Stimulated activated naive B cell treated with anti-CD40 and anti-IgM and Interleukin-4, amounts not matched to agents 10 μg/mL and 1 μg/mL and 100 μg/mL, for 72 hours (primary cell): ENCODE results near the gene HEPACAM.

Source experiments
- ATAC-seq, 2 donors: fragments of 150-1000 bp; cut with Tn5 transposase; replicated peaks; 2 replicates each; pipeline ENCODE4 v1.10.0; 2021; ENCODE audit warnings: moderate library complexity in 1 of 2
- DNase-seq: peaks from one replicate; pipeline ENCODE4 v3.0.0; 2021
- H3K27ac Mint-ChIP-seq: one replicate; pipeline ENCODE4 v1.8.0; 2022; ENCODE audit warnings: mild to moderate bottlenecking, mixed read lengths
- H3K27me3 Mint-ChIP-seq, 2 donors: one replicate each; pipeline ENCODE4 v1.8.0; 2022; ENCODE audit warnings: mixed read lengths in 2 of 2
- H3K36me3 Mint-ChIP-seq, 2 donors: one replicate each; pipeline ENCODE4 v1.8.0; 2022; ENCODE audit warnings: mixed read lengths in 2 of 2, mild to moderate bottlenecking in 1 of 2
- H3K4me1 Mint-ChIP-seq, 2 donors: one replicate each; pipeline ENCODE4 v1.8.0; 2022; ENCODE audit warnings: mixed read lengths in 2 of 2, mild to moderate bottlenecking in 1 of 2
- H3K4me3 Mint-ChIP-seq, 2 donors: one replicate each; pipeline ENCODE4 v1.8.0; 2022; ENCODE audit warnings: mild to moderate bottlenecking in 2 of 2, mixed read lengths in 2 of 2, moderate library complexity in 1 of 2
- H3K9me3 Mint-ChIP-seq, 2 donors: one replicate each; pipeline ENCODE4 v1.8.0; 2022; ENCODE audit warnings: mixed read lengths in 2 of 2, mild to moderate bottlenecking in 1 of 2

The HEPACAM gene

GRCh38 chr11:124891373-124891861 lies 44.4 kb downstream of the HEPACAM start:
- H3K4me3 Mint-ChIP-seq, result no peak overlapping the region
- no peaks in the 10 kb centered on the region for H3K9me3 Mint-ChIP-seq
- peaks cover 25 to 30% of the 10 kb centered on the region in 2 donors for H3K27me3 Mint-ChIP-seq
- no peak for DNase-seq
- no peaks in the 10 kb centered on the region for H3K4me1 Mint-ChIP-seq
- H3K36me3 Mint-ChIP-seq, result no peaks in the 10 kb centered on the region
- ATAC-seq, result no peak
- no peak overlapping the region for H3K27ac Mint-ChIP-seq

- H3K27ac Mint-ChIP-seq, result no peak overlapping the region
- H3K36me3 Mint-ChIP-seq, result no peaks in the 10 kb centered on the region
- H3K27me3 Mint-ChIP-seq, result peaks cover 23 to 28% of the 10 kb centered on the region in 2 donors
- H3K9me3 Mint-ChIP-seq, result no peaks in the 10 kb centered on the region
- DNase-seq, result no peak
- H3K4me1 Mint-ChIP-seq, result no peaks in the 10 kb centered on the region
- H3K4me3 Mint-ChIP-seq, result no peak overlapping the region
- ATAC-seq, result no peak
These were observed 45.0 kb downstream of the HEPACAM start for GRCh38 chr11:124890683-124891372.

- H3K4me3 Mint-ChIP-seq, result no peak overlapping the region
- no peaks in the 10 kb centered on the region for H3K9me3 Mint-ChIP-seq
- H3K27me3 Mint-ChIP-seq, result peaks cover 28 to 34% of the 10 kb centered on the region in 2 donors
- no peak overlapping the region for H3K27ac Mint-ChIP-seq
- H3K36me3 Mint-ChIP-seq, result no peaks in the 10 kb centered on the region
- DNase-seq, result no peak
- H3K4me1 Mint-ChIP-seq, result no peaks in the 10 kb centered on the region
- ATAC-seq, result no peak
These were observed 45.7 kb downstream of the HEPACAM start for GRCh38 chr11:124890151-124890550.

- Mint-ChIP-seq H3K4me1 (no peaks in the 10 kb centered on the region), H3K4me3 (no peak overlapping the region), H3K36me3 (no peaks in the 10 kb centered on the region), H3K9me3 (no peaks in the 10 kb centered on the region), H3K27me3 (peaks cover 25 to 37% of the 10 kb centered on the region in 2 donors), H3K27ac (no peak overlapping the region)
- ATAC-seq, result no peak
- DNase-seq, result no peak
These were observed 46.4 kb downstream of the HEPACAM start for GRCh38 chr11:124889191-124890091.

- Mint-ChIP-seq H3K4me1 (no peaks in the 10 kb centered on the region), H3K4me3 (no peak overlapping the region), H3K27me3 (peaks cover 32 to 44% of the 10 kb centered on the region in 2 donors), H3K9me3 (no peaks in the 10 kb centered on the region), H3K27ac (no peak overlapping the region), H3K36me3 (no peaks in the 10 kb centered on the region)
- ATAC-seq, result no peak
- DNase-seq, result no peak
These were observed 48.2 kb downstream of the HEPACAM start for GRCh38 chr11:124887667-124888013.

- H3K4me1 Mint-ChIP-seq, result no peaks in the 10 kb centered on the region
- ATAC-seq, result no peak
These were observed 48.7 kb downstream of the HEPACAM start for GRCh38 chr11:124886978-124887666.

GRCh38 chr11:124886476-124886875 lies 49.4 kb downstream of the HEPACAM start:
- H3K36me3 Mint-ChIP-seq, result no peaks in the 10 kb centered on the region
- no peak for ATAC-seq
- peaks cover 32 to 36% of the 10 kb centered on the region in 2 donors for H3K27me3 Mint-ChIP-seq
- H3K4me3 Mint-ChIP-seq, result no peak overlapping the region
- H3K27ac Mint-ChIP-seq, result no peak overlapping the region
- DNase-seq, result no peak
- H3K9me3 Mint-ChIP-seq, result no peaks in the 10 kb centered on the region
- no peaks in the 10 kb centered on the region for H3K4me1 Mint-ChIP-seq

More at GRCh38 chr11:124886978-124887666, 48.7 kb downstream of the HEPACAM start:
- H3K4me3 Mint-ChIP-seq, result no peak overlapping the region
- no peaks in the 10 kb centered on the region for H3K36me3 Mint-ChIP-seq
- no peak overlapping the region for H3K27ac Mint-ChIP-seq
- no peaks in the 10 kb centered on the region for H3K9me3 Mint-ChIP-seq
- DNase-seq, result no peak
- peaks cover 32 to 39% of the 10 kb centered on the region in 2 donors for H3K27me3 Mint-ChIP-seq

- H3K27ac Mint-ChIP-seq, result no peak overlapping the region
- H3K9me3 Mint-ChIP-seq, result no peaks in the 10 kb centered on the region
- H3K27me3 Mint-ChIP-seq, result peaks cover 42 to 44% of the 10 kb centered on the region in 2 donors
- no peak for ATAC-seq
- H3K36me3 Mint-ChIP-seq, result no peaks in the 10 kb centered on the region
- H3K4me1 Mint-ChIP-seq, result no peaks in the 10 kb centered on the region
- H3K4me3 Mint-ChIP-seq, result no peak overlapping the region
- DNase-seq, result no peak
These were observed 50.9 kb downstream of the HEPACAM start for GRCh38 chr11:124884869-124885479.

- Mint-ChIP-seq H3K27ac (no peak overlapping the region), H3K36me3 (no peaks in the 10 kb centered on the region), H3K4me1 (no peaks in the 10 kb centered on the region), H3K9me3 (no peaks in the 10 kb centered on the region), H3K27me3 (peaks cover 42 to 48% of the 10 kb centered on the region in 2 donors), H3K4me3 (no peak overlapping the region)
- ATAC-seq (no peak), DNase-seq (no peak)
These were observed 51.5 kb downstream of the HEPACAM start for GRCh38 chr11:124884340-124884739.

GRCh38 chr11:124882339-124883071 lies 53.3 kb downstream of the HEPACAM start:
- ATAC-seq (no peak), DNase-seq (no peak)
- Mint-ChIP-seq H3K27me3 (peaks cover 54 to 57% of the 10 kb centered on the region in 2 donors), H3K9me3 (no peaks in the 10 kb centered on the region), H3K36me3 (no peaks in the 10 kb centered on the region), H3K27ac (no peak overlapping the region), H3K4me1 (peaks cover under 1 to 5% of the 10 kb centered on the region in 2 donors), H3K4me3 (no peak overlapping the region)

GRCh38 chr11:124880958-124881357 lies 54.9 kb downstream of the HEPACAM start:
- H3K4me1 Mint-ChIP-seq, result peaks cover 12 to 18% of the 10 kb centered on the region in 2 donors
- H3K27ac Mint-ChIP-seq, result no peak overlapping the region
- H3K36me3 Mint-ChIP-seq, result no peaks in the 10 kb centered on the region
- H3K9me3 Mint-ChIP-seq, result no peaks in the 10 kb centered on the region
- peaks cover 52 to 58% of the 10 kb centered on the region in 2 donors for H3K27me3 Mint-ChIP-seq
- no peak overlapping the region for H3K4me3 Mint-ChIP-seq
- DNase-seq, result no peak
- no peak for ATAC-seq

- no peak overlapping the region for H3K27ac Mint-ChIP-seq
- peaks cover 14 to 25% of the 10 kb centered on the region in 2 donors for H3K4me1 Mint-ChIP-seq
- ATAC-seq (no peak), DNase-seq (no peak)
- no peaks in the 10 kb centered on the region for H3K9me3 Mint-ChIP-seq
- peaks cover 54 to 58% of the 10 kb centered on the region in 2 donors for H3K27me3 Mint-ChIP-seq
- H3K4me3 Mint-ChIP-seq, result no peak overlapping the region
- no peaks in the 10 kb centered on the region for H3K36me3 Mint-ChIP-seq
These were observed 55.6 kb downstream of the HEPACAM start for GRCh38 chr11:124880290-124880611.

GRCh38 chr11:124879493-124880289 lies 56.2 kb downstream of the HEPACAM start:
- Mint-ChIP-seq H3K27me3 (peaks cover 58 to 62% of the 10 kb centered on the region in 2 donors), H3K27ac (no peak overlapping the region), H3K4me3 (no peak overlapping the region), H3K9me3 (no peaks in the 10 kb centered on the region), H3K4me1 (peaks cover 14 to 25% of the 10 kb centered on the region in 2 donors), H3K36me3 (no peaks in the 10 kb centered on the region)
- ATAC-seq, result no peak
- no peak for DNase-seq
